ENCODE measurements around the gene DEPDC7.
A peak's percentile ranks its signal among the peaks of the same experiment; 100 is the strongest.
"Not testable (repeated sequence)": the region's sequence is repeated elsewhere in the genome, so short reads cannot be mapped to it uniquely, and the experiment has no call there.

The DEPDC7 gene

GRCh38 chr11:33015621-33016551 lies at the start of gene DEPDC7:
DEPDC7 (plus strand) TSS chr11:33015878; CDS start chr11:33015956, 78 bp downstream.
- POLR2A ChIA-PET (ENCODE audit: low non-redundant PET): no interaction called here
- TF ChIP-seq CTCF (conservative IDR thresholded peaks at IDR 0.05; ENCODE audit: low read depth): no peak
- CTCF ChIA-PET: interaction anchor here (0.6 to 1.0 kb wide), 2 partner anchors 23 to 24 kb away, joined by 3 read pairs; no protein-coding TSS in a partner anchor
- DNase-seq (ENCODE audit: low spot score): peak; percentile 84
- peak within 1 kb of the TSS; percentile 94 for H3K27ac ChIP-seq

- TF ChIP-seq CTCF (conservative IDR thresholded peaks at IDR 0.05; ENCODE audit: low read depth): no peak
- no peak for DNase-seq (ENCODE audit: low spot score)
- H3K27ac ChIP-seq: no peak overlapping the region
- ChIA-PET POLR2A (ENCODE audit: low non-redundant PET) (no interaction called here), CTCF (interaction anchor here (0.6 to 0.9 kb wide), 4 partner anchors 24 to 375 kb away, joined by 3 to 4 read pairs (median 3); partner anchors contain the start of gene TCP11L1)
Measured at GRCh38 chr11:32968541-32968940, 47.1 kb upstream of the DEPDC7 start.

- H3K27ac ChIP-seq; POLR2A ChIA-PET (ENCODE audit: low non-redundant PET); DNase-seq (ENCODE audit: low spot score): not testable (repeated sequence)
- CTCF ChIA-PET: interaction anchor here (0.7 to 1.0 kb wide), 2 partner anchors 36 to 94 kb away, joined by 3 read pairs; no protein-coding TSS in a partner anchor
Measured at GRCh38 chr11:32972233-32972632, 43.4 kb upstream of the DEPDC7 start.

GRCh38 chr11:32972781-32973180 lies 42.9 kb upstream of the DEPDC7 start:
- CTCF ChIA-PET: interaction anchor here (1.0 kb wide), 1 partner anchor 35 kb away, joined by 3 read pairs; no protein-coding TSS in a partner anchor
- TF ChIP-seq CTCF (conservative IDR thresholded peaks at IDR 0.05; ENCODE audit: low read depth): no peak
- no peak for DNase-seq (ENCODE audit: low spot score)
- POLR2A ChIA-PET (ENCODE audit: low non-redundant PET): no interaction called here
- H3K27ac ChIP-seq: no peak overlapping the region

- no peak overlapping the region for H3K27ac ChIP-seq
- no peak for DNase-seq (ENCODE audit: low spot score)
- CTCF ChIA-PET: no interaction called here
- no peak for TF ChIP-seq CTCF (conservative IDR thresholded peaks at IDR 0.05; ENCODE audit: low read depth)
- POLR2A ChIA-PET (ENCODE audit: low non-redundant PET): no interaction called here
Measured at GRCh38 chr11:32982626-32983025, 33.1 kb upstream of the DEPDC7 start.

GRCh38 chr11:32983506-32983905 lies 32.2 kb upstream of the DEPDC7 start:
- DNase-seq (ENCODE audit: low spot score): no peak
- TF ChIP-seq CTCF (conservative IDR thresholded peaks at IDR 0.05; ENCODE audit: low read depth): no peak
- CTCF ChIA-PET: no interaction called here
- H3K27ac ChIP-seq: no peak overlapping the region
- POLR2A ChIA-PET (ENCODE audit: low non-redundant PET): no interaction called here

GRCh38 chr11:32985600-32985999 lies 30.1 kb upstream of the DEPDC7 start:
- CTCF ChIA-PET: no interaction called here
- no peak for DNase-seq (ENCODE audit: low spot score)
- POLR2A ChIA-PET (ENCODE audit: low non-redundant PET): no interaction called here
- no peak overlapping the region for H3K27ac ChIP-seq
- no peak for TF ChIP-seq CTCF (conservative IDR thresholded peaks at IDR 0.05; ENCODE audit: low read depth)
